Measurements from ENCODE around the gene TMEM252.

DNA sequence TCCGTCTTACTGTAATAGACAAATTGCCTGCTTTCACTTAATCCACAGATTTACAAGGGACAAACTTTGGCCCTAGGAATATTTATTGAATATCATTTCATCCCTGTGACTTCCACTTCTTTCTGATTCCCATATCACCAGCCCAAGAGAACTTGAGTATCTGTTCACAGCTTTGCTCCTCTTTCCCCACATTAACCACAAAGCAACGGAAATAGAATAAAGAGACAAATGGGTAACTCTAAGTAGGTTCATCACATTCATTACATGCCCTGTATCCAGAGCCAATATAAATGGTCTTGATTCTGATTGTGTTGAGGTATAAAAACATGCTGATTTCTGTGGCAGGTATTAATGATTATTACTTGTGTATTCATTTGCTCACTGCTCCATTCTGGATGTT is 41.9 kb downstream of the TMEM252 start:
- no peak for TF ChIP-seq EZH2 (IDR thresholded peaks at IDR 0.05; ENCODE audit: borderline replicate concordance, low read depth, low read length, poor library complexity, severe bottlenecking)
- TF ChIP-seq, protein P1, sequence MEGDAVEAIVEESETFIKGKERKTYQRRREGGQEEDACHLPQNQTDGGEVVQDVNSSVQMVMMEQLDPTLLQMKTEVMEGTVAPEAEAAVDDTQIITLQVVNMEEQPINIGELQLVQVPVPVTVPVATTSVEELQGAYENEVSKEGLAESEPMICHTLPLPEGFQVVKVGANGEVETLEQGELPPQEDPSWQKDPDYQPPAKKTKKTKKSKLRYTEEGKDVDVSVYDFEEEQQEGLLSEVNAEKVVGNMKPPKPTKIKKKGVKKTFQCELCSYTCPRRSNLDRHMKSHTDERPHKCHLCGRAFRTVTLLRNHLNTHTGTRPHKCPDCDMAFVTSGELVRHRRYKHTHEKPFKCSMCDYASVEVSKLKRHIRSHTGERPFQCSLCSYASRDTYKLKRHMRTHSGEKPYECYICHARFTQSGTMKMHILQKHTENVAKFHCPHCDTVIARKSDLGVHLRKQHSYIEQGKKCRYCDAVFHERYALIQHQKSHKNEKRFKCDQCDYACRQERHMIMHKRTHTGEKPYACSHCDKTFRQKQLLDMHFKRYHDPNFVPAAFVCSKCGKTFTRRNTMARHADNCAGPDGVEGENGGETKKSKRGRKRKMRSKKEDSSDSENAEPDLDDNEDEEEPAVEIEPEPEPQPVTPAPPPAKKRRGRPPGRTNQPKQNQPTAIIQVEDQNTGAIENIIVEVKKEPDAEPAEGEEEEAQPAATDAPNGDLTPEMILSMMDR (conservative IDR thresholded peaks at IDR 0.05; ENCODE audit: low read depth, low read length): no peak

Data from A673 (cell line).